Measurements from ENCODE around the gene PHF10.

Gene PHF10

GRCh38 chr6:169669889-169670288 is 54.4 kb downstream of the PHF10 start:
- no peak for FAIRE-seq

- FAIRE-seq = no peak
Measured at GRCh38 chr6:169669147-169669546, 55.2 kb downstream of the PHF10 start.

DNA sequence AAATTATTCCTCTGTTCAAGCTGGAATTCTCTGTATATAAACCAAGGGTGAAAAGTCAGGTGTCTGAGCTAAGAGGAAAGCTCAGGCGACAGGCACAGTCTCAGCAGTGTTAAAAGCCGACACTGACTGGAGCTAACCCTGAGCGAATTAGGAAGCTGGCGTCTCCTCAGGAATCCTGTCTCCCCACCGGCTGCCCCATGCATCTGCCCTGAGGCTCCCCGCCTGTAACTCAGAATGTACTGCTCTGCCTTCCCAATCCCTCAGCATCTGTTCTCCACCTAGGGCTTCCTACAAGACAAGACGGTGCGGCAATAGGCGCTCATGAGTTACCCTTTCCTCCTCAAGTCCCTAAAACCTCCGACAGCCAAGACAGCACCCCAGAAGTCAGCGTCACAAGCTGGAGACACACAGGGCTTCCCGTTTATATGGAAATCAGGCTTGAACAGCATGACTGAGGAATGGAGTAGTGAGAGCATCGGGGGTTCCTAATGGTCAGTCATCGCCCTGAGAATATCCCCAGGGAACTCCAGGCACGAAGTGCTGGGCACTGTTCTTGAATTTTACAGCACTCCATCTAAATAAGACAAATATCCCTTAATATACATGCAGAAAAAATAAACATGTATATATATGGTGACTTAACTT is 56.0 kb downstream of the PHF10 start:
- no peak for FAIRE-seq

GRCh38 chr6:169667716-169668115 is 56.6 kb downstream of the PHF10 start:
- FAIRE-seq = no peak

GRCh38 chr6:169666441-169666840 is 57.9 kb downstream of the PHF10 start:
- FAIRE-seq = no peak

DNA sequence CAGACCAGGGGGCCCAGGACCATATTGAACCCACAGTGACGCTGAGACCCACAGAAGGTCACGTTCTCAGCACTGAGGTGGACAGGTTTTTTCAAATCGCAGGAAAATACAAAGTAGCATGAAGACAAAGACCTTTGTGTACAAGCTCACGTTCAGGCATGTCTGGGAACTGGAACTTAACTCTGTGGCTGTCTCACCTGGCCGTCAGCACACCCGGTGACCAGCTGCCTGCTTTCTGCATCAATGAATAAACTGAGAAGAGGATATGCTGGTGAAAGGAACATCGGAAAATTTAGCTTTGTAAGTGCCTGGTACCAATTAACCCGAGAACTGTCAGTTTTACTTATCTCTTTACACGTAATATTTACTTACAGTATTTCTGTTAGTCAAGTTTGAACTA is 59.0 kb downstream of the PHF10 start:
- peak; percentile 95 for FAIRE-seq

DNA sequence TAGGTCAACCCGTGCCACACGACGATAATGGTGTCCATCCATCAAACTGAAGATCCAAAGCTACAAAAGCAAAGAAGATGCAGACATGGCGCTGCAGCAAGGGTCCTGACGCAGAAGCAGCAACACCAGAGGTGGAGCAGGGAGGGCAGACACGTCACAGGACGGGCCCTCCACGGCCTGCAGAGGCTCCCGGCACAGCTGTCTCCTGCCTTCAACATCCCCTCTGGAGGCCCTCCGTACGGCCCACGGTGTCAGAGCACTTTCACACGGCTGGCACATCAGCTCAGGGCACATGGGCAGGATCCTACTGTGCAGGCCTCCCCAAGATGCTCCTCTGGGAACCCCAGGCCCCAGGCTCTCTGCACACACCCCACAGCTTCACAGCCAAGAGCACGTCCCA is 60.1 kb downstream of the PHF10 start:
- FAIRE-seq = no peak

GRCh38 chr6:169663468-169663867 is 60.8 kb downstream of the PHF10 start:
- no peak for FAIRE-seq

DNA sequence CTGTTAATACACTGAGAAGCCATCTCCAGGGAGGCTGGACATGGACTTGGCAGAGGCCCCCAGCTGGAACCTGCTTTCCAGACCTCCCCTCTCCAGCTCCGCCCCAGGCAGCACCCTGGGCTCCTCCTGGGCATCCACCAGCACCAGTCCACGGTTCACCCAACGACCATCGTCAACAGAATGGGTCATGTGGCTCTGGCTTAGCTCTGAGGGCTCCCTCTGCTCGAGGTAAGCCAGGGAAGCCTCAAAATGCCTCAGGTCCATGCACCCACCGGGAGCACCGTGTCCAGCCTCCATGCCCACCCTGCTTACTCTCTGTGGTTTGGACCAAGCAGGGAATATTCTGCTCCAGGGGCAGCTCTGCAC is 62.9 kb downstream of the PHF10 start:
- FAIRE-seq = no peak

DNA sequence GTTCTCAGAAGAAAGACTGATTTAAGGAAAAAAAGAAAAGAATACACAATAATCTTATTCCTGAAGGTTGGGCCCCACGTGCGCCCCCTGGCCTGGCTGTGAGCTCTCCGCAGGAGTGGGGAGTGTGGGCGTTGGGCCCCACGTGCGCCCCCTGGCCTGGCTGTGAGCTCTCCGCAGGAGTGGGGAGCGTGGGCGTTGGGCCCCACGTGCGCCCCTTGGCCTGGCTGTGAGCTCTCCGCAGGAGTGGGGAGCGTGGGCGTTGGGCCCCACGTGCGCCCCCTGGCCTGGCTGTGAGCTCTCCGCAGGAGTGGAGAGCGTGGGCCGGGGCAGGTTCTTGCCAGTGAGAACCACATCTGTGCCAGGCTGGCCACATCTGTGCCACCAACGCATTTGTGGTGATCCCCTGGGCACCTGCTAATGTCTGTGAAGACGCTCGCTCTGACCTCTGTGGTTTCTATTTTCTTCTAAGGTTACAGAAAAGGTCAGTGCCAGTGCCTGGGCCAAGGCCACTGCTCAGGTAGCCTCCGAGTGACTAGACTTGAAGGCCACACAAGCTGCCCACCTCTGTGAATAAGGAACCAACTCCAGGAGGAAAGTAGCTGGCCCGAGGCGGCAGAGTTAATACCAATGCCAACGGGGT is 63.4 kb downstream of the PHF10 start:
- no peak for FAIRE-seq

- no peak for FAIRE-seq
Measured at GRCh38 chr6:169659820-169660610, 64.3 kb downstream of the PHF10 start.

- FAIRE-seq = no peak
Measured at GRCh38 chr6:169657284-169657610, 67.1 kb downstream of the PHF10 start.

GRCh38 chr6:169656546-169657283 is 67.6 kb downstream of the PHF10 start:
- no peak for FAIRE-seq

GRCh38 chr6:169654598-169655391 is 69.5 kb downstream of the PHF10 start:
- FAIRE-seq = no peak

Measured in islet of Langerhans (tissue), 1 donor.